Measurements from ENCODE around the gene MED12.

MED12 gene

GRCh38 chrX:71168134-71168533, 49.7 kb downstream of the MED12 start:
- H3K4me3 ChIP-seq (replicated peaks in 1 of 2; ENCODE audit: low read depth in 2 of 2, low read length in 2 of 2): no peak overlapping the region
- TF ChIP-seq, protein P1, sequence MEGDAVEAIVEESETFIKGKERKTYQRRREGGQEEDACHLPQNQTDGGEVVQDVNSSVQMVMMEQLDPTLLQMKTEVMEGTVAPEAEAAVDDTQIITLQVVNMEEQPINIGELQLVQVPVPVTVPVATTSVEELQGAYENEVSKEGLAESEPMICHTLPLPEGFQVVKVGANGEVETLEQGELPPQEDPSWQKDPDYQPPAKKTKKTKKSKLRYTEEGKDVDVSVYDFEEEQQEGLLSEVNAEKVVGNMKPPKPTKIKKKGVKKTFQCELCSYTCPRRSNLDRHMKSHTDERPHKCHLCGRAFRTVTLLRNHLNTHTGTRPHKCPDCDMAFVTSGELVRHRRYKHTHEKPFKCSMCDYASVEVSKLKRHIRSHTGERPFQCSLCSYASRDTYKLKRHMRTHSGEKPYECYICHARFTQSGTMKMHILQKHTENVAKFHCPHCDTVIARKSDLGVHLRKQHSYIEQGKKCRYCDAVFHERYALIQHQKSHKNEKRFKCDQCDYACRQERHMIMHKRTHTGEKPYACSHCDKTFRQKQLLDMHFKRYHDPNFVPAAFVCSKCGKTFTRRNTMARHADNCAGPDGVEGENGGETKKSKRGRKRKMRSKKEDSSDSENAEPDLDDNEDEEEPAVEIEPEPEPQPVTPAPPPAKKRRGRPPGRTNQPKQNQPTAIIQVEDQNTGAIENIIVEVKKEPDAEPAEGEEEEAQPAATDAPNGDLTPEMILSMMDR (IDR thresholded peaks at IDR 0.05; ENCODE audit: low read depth, low read length): no peak
- no peak for DNase-seq (ENCODE audit: low read depth in 2 of 2)

DNA sequence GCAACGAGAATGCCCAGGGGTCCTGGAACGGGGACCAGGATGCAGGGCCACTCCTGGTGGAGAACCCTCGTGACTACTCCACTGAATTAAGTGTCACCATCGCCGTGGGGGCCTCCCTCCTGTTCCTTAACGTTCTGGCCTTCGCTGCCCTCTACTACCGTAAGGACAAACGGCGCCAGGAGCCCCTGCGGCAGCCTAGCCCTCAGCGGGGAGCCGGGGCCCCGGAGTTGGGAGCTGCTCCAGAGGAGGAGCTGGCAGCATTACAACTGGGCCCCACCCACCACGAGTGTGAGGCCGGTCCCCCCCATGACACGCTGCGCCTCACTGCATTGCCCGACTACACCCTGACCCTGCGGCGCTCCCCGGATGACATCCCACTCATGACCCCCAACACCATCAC, 51.2 kb downstream of the MED12 start:
- TF ChIP-seq, protein P1 (IDR thresholded peaks at IDR 0.05; ENCODE audit: low read depth, low read length): no peak
- no peak overlapping the region for H3K4me3 ChIP-seq (replicated peaks in 1 of 2; ENCODE audit: low read depth in 2 of 2, low read length in 2 of 2)
- DNase-seq (ENCODE audit: low read depth in 2 of 2): no peak

DNA sequence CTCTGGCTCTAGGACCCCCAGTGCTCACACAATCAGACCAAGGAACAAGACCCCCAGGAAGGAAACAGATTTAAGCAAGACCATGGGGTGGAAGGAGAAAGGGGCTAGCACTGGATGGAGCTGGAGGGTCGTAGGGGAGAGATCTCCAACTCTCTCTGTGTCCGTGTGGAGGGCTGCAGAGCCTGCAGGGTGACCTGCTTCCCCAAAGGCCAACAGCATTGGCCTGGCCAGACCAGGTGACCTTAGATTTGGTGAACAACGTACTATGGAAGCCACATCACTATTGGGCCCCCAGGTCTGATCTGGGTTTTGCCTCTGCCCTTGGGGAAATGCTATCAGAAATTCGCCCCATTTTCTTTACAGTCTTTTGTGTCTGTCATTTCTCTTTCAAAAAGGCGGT, 52.3 kb downstream of the MED12 start:
- H3K4me3 ChIP-seq (replicated peaks in 1 of 2; ENCODE audit: low read depth in 2 of 2, low read length in 2 of 2): no peak overlapping the region
- no peak for DNase-seq (ENCODE audit: low read depth in 2 of 2)
- TF ChIP-seq, protein P1 (IDR thresholded peaks at IDR 0.05; ENCODE audit: low read depth, low read length): no peak

GRCh38 chrX:71171110-71171801, 52.9 kb downstream of the MED12 start:
- TF ChIP-seq, protein P1 (IDR thresholded peaks at IDR 0.05; ENCODE audit: low read depth, low read length): no peak
- no peak for DNase-seq (ENCODE audit: low read depth in 2 of 2)
- no peak overlapping the region for H3K4me3 ChIP-seq (replicated peaks in 1 of 2; ENCODE audit: low read depth in 2 of 2, low read length in 2 of 2)

- TF ChIP-seq, protein P1 (IDR thresholded peaks at IDR 0.05; ENCODE audit: low read depth, low read length): no peak
- no peak overlapping the region for H3K4me3 ChIP-seq (replicated peaks in 1 of 2; ENCODE audit: low read depth in 2 of 2, low read length in 2 of 2)
- DNase-seq (ENCODE audit: low read depth in 2 of 2): no peak
These were observed 55.0 kb downstream of the MED12 start for GRCh38 chrX:71173440-71173839.

- TF ChIP-seq, protein P1 (IDR thresholded peaks at IDR 0.05; ENCODE audit: low read depth, low read length): no peak
- DNase-seq (ENCODE audit: low read depth in 2 of 2): no peak
- no peak overlapping the region for H3K4me3 ChIP-seq (replicated peaks in 1 of 2; ENCODE audit: low read depth in 2 of 2, low read length in 2 of 2)
These were observed 56.4 kb downstream of the MED12 start for GRCh38 chrX:71174795-71175194.

DNA sequence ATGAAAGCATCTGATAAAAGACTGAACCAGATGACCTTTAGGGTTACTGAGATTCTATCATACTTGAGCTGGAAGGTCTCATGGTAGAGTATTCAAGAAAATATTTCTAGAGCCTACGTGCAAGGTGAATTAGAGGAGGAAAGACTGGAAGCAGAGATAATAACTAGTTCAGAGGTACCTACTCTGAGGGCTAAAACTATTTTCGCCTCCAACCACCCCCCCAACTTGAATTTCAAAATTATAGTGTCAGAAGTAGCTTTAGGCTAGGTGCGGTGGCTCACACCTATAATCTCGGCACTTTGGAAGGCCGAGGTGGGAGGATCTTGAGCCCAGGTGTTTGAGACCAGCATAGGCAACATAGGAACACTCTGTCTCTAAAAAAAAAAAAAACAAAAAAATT, 57.1 kb downstream of the MED12 start:
- DNase-seq (ENCODE audit: low read depth in 2 of 2): no peak

More for the DNA sequence above, 57.1 kb downstream of the MED12 start:
- H3K4me3 ChIP-seq (replicated peaks in 1 of 2; ENCODE audit: low read depth in 2 of 2, low read length in 2 of 2): no peak overlapping the region
- TF ChIP-seq, protein P1 (IDR thresholded peaks at IDR 0.05; ENCODE audit: low read depth, low read length): no peak
